ENCODE data around the gene RAB11FIP3.
A peak's percentile ranks its signal among the peaks of the same experiment; 100 is the strongest.

RAB11FIP3 gene

DNA sequence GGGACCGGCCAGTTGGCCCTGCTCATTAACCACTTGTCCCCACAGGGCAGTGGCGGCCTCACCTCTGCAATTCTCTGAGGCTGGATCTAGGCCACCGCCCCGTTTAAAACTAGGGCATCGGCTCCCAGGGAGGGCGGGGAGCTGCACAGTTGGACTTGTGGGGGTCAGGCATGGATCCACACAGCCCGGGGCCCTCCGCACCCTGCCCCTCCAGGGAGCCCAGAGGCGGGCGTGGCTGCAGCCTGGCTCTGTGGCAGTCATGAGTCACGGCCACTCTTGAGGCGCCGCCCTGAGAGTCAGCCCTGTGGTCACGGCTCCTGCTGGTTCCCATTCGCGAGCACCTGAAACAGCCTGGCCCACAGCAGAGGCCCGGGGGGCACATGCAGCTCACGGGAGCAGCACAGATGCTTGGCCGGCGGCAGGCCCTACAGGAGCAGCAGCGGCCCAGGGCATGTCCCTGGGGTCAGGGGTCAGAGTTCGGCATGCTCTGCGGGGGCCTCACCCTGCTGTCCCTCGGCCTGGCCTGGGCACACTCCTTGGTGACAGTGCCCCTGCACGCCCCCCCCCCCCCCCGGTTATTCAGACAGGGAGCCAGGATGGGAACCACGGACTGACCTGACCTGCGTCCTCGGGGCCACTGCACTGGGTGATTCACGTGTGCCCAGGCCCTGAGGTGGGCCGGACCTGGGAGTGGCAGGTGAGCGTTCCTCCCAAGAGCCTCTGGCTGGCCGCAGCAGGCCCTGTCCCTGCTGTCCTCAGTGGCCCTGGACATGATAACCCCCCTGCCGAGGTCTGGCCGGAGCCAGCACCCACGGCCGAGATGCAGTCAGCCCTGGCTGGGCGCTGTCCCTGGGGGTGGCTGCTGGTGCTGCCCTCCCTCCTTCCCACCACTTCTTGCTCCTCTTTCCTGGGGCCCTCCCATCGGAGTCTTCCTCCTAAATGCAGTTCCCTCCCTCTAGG is 110.3 kb downstream of the RAB11FIP3 start:
- DNase-seq: no peak

DNA sequence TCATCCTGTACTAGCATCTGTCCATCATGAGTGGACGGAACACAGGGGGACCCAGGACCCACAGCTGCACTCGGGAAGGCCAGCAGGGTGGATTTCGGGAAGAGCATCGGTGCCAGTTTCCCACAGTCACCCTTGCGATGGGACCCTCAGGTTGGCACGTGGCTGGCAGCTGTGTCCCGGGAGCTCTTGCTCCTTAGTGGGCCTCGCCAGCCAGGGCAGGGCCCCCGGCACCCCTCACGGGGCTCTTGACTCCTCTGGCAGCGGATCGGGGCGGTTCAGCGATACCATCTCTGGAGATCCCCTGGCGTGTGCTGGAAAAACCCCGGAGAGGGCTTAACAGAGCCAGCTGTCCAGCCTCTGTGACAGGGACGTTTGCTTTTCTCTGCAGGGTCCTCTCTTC is 111.3 kb downstream of the RAB11FIP3 start:
- DNase-seq: no peak

DNA sequence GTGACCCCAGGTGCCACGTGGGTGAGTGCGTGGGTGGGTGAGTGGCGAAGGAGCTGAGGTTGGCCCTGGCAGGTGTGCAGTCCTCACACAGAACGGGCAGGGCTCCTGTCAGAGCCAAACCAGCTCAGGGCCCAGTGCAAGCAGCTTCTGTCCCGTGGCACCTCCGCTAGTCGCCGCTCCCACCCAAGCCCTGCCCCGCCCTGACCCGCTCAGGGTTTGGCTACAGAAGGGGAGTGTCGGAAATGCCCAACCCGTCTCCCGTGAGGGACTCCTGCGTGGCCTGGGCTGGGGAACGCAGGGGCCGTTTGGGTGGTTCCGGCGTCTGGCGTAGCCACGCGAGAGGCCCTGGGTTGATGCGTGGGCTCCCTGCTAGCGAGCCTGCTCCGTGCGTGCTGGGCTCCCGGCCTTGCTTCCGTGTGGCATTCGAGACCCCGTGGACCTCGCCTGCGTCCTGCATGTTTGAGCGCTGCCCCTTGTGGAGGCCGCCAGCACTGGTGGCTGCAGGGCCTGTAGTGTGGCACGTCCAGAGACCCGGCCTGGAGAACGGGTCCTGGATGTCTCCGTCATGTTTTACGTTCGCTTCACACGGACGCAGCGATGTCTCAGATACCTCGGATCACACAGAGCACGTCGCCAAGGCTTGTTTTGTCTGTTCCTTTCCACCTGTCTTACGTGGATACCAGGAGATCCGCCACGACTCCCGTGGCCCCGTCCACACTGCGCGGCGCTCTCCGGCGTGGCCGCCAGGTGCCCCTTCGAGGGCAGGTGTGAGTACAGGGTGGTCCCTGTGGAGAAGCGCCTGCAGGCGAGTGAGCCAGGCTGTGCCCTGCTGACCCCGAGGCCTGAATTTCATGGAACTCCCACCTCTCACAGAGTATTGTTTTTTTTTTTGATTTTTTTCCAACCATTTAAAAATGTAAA is 112.2 kb downstream of the RAB11FIP3 start:
- DNase-seq: no peak

DNA sequence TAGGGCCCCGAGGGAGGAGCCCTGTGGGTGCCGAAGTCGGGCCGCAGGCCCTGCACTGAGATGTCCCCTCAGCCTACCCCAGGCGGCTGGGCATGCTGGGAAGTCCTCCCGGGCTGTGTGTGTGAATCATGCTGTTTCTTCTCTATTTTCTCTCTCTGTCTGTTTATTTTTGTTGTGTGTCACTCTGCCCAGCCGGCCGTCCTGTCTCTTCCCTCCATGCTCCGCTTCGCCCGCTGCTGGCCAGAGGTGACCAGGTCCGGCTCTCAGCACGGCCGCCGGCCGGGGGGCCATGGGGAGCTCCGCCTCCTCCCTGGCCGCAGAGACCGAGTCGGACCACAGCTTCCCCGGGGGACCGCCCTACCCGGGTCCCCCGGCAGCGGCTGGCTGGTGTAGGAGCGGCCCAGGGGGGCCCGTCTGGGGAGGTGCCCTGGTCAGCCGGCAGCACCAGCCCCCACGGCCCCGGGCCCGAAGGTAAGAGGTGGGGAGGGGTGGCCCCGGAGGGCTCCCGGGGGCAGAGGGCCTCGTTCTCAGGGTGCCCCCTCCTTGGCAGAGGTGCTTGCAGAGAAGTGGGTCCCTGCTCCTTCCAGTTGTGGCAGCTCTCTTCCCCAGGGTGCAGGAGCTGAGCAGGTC is 114.6 kb downstream of the RAB11FIP3 start:
- no peak for DNase-seq

DNA sequence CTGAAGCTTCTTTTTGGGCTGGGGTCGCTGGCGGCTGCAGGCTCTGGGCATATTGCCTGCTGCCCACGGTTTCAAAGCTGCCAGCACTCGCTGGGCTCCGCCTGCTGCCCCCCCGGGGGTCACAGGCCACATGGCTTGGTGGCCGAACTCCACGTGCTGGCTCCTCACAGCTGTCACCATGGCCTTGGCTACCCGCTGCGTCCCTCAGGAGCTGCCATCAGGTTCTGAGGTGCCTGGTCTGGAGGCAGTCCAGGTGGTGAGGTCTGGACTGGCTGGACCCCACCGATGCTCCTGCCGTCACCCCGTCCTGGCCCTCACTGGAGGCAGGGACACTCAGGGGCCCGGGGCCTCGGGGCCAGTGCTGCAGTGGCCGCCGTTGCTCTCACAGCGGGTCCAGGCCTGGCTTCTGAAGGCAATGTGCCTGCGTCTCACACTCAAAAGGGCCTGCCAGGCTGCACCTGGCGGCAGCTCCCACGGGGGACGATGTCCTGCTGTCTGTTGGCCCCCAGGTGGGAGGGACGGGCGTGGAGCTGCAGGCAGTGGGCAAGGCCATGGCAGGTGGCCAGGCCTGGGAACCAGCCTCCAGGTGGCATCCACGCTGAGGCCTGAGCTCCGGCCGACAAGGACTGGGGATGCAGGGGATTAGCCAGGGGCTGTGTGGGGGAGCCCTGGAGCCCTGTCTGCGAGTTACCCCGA is 115.3 kb downstream of the RAB11FIP3 start:
- no peak for DNase-seq

DNA sequence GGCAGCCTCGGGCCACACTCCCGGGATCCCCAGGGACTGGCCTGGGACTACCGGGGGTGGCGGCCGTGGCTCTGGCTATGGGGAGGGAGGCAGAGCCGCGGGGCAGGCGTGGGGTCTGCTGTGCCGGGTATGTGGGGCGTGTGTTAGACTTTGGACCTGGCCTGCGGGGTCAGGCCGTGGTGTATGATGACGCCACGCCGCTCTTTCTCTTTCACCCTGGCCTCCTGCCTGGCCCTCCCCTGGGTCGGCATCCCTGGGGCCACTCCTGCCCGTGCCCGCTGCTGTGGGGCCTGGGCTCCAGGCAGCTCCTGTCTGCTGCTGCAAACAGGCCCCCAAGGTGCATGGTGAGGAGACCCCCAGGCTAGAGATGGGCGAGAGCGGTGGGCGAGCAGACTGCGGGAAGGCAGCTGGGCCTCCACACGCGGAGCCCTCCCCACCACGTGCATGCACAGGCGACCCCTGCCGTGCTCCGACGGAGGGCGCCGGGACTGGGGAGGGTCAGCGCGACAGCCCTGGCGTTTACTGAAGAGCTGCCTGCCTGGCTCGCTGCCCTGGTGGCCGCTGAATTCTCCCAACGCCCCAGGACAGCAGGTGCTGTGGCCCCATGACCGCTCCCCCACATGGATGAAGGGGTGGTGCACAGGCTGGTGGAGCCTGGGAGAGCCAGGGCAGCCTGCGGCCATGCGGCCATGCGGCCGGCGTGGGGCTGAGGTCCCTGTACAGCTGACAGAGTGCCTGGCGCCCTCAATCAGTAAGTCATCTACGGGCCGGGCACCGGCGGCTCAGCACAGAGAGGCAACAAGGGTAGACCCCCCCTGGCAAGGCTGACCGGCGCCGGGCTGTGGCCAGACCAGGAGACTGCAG is 118.1 kb downstream of the RAB11FIP3 start:
- DNase-seq: no peak

DNA sequence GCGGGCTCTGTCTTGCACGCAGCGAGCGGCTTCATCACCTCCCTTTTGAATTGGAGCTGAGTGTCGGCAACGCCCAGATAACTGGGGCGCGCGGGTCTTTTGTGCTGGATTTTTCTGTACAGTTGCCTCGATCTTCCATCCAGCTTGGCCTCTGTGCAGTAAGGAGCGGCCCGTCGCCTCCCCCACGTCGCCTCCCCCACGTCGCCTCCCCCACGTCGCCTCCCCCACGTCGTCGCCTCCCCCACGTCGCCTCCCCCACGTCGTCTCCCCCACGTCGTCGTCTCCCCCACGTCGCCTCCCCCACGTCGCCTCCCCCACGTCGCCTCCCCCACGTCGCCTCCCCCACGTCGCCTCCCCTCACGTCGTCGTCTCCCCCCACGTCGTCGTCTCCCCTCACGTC is 119.1 kb downstream of the RAB11FIP3 start:
- no peak for DNase-seq

DNA sequence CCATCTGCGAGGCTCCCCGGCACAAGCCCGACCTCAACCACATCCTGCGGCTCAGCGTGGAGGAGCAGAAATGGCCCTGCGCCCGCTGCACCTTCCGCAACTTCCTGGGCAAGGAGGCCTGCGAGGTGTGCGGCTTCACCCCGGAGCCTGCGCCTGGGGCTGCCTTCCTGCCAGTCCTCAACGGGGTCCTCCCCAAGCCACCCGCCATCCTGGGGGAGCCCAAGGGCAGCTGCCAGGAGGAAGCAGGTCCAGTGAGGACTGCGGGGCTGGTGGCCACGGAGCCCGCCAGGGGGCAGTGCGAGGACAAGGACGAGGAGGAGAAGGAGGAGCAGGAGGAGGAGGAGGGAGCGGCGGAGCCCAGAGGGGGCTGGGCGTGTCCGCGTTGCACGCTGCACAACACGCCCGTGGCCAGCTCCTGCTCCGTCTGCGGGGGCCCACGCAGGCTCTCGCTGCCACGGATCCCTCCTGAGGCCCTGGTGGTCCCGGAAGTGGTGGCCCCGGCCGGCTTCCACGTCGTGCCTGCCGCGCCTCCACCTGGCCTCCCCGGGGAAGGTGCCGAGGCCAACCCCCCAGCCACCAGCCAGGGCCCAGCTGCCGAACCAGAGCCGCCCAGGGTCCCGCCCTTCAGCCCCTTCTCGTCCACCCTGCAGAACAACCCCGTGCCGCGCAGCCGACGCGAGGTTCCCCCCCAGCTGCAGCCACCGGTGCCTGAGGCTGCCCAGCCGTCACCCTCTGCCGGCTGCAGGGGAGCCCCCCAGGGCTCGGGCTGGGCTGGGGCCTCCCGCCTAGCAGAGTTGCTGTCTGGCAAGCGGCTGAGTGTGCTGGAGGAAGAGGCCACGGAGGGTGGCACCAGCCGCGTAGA is 121.7 kb downstream of the RAB11FIP3 start:
- DNase-seq: peak; percentile 41

DNA sequence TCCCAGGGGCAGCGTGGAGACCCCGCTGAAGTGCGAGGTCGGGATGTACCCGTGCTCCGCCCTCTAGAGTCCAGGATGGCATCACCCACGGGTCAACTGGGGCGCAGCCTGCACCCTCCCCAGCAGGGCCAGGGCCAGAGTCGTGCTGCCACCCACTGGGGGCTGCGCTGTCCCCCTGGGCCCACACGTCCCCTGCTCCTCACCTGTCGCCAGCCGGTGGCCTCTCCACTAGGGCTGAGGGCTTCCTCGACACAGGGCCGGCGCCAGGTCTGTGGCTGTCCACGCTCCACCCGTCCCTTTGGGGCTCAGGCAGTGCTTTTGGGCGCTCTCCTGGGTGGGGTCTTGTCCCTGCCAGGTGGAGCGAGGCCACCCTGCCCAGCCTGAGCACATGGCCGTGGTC is 123.1 kb downstream of the RAB11FIP3 start:
- no peak for DNase-seq

DNA sequence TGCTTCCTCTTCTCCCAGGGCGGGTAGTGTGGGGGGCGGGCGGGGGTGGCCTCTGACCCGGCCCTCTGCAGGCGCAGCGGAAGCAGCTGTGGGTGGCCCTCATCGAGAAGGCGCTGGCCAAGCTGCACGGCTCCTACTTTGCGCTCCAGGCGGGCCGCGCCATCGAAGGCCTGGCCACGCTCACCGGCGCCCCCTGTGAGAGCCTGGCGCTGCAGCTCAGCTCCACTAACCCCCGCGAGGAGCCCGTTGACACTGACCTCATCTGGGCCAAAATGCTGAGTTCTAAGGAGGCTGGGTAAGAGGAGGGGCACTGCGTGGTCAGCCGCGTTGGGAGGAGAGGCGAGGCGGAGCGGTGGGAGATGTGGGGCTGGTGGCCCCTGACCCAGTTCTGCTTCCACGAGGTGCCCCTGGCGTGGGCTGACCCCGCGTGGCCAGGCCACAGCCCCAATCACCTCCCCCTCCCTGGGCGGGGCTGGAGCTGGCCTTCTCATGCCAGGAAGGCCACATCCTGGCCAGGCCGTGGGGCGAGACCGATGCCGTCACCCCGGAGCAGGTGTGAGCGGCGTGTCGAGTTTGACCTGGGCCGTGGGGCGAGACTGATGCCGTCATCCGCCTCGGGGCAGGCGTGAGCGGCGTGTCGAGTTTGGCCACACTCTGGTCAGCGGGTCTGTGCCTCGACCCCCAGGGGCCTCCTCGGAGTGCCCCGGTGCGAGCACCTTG is 124.3 kb downstream of the RAB11FIP3 start:
- DNase-seq: no peak

DNA sequence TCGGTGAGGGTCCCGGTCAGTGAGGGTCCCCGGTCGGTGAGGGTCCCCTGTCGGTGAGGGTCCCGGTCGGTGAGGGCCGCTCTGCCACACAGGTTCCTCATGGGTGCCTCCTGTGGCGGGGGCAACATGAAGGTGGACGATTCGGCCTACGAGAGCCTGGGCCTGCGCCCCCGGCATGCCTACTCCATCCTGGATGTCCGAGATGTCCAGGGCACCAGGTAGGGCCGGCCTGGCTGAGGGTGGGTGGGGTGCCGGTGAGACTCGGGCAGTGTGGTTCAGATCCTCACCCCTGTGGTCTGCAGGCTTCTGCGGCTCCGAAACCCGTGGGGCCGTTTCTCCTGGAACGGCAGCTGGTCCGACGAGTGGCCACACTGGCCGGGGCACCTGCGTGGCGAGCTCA is 125.8 kb downstream of the RAB11FIP3 start:
- no peak for DNase-seq

DNA sequence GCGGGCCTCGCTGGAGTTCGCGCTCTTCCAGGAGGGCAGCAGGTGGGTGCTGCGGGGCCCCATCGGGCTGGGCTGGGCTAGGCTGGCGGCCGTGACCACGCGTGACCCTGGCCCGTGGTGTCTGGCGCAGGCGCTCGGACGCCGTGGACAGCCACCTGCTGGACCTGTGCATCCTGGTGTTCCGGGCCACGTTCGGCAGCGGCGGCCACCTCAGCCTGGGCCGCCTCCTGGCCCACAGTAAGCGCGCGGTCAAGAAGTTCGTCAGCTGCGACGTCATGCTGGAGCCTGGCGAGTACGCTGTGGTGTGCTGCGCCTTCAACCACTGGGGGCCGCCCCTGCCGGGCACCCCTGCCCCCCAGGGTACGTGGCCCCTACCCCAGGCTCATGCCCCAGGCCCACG is 126.7 kb downstream of the RAB11FIP3 start:
- DNase-seq: no peak

DNA sequence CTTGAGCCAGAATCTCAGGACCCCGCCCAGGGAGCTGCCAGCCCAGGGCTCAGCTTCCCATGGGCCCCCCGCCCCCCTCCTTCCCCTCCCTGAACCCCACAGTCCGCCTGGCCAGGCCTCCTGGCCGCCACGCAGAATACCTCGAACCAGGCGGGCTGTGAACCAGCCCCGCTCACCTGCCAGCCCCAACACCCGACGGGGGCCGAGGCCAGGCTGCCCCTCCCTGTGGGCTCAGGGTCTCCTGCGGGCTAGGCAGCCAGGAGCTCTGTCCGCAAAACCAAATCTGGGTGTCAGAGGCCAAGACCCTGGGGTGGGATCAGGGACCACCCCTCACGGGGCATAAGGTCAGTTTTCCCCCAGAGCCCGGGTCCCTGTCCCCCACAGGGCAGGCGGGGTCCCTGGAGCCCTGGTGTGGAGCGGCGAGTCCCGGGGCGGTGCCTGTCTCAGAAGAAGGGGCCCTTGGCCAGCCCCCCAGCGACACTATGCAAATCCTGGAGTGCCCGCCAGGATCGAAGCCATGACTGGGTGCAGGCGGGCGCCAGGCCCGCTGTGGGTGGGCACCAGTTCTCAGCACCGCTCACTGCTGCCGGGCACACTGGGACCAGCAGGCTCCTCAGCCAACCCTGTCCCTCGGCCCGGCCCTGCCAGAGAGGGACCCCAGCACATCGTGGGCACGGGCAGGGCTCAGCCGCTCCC is 128.3 kb downstream of the RAB11FIP3 start:
- no peak for DNase-seq

DNA sequence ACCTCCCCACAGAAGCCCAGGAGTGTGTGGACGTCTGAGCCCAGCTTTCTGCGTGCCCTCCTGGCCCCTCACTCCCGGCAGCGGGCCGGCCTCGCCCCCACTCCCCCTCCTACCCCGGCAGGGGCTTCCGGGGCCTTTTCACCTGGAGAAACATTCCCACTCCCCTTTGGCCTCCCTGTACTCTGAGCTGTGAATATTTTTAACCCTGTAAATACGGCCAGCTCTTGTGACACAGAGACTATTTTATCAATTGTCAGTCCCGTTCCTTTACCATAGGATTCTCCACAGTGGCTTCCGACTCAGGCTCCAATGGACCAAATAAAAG is 128.8 kb downstream of the RAB11FIP3 start:
- DNase-seq: no peak

DNA sequence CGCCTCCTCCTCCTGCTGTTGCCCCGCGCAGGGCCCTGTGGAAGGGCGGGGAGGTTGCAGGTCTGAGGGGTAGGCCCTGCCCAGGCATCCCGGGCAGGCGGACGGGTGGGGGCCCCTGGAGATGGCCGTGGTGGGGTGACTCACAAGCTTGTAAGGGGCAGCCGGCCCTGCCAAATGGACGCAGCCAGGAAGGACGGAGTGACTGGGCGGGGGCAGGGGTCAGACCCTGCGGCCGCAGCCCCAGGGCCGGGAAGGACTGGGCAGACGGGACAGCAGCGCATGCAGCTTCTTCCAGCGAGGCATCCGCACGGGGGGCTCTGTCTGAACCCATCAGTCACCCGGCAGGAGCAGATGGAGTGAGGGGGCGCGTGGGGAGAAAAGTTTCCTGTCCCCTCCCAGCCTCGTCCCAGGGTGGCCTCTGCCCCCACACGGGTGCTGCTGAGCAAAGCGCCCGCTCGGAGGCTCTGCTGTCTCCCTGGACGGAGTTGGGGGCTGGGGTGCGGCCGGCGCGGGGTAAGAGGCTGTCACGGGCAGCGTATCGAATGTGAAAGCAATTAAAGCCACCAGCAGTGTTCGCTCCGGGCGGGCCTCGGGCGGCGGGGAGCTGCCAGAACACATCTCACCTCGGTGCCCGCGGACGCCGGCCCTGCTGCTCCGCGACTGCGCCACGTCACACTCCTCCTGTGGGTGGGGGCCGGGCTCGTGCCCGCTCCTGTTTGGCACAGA is 129.4 kb downstream of the RAB11FIP3 start:
- DNase-seq: no peak

DNA sequence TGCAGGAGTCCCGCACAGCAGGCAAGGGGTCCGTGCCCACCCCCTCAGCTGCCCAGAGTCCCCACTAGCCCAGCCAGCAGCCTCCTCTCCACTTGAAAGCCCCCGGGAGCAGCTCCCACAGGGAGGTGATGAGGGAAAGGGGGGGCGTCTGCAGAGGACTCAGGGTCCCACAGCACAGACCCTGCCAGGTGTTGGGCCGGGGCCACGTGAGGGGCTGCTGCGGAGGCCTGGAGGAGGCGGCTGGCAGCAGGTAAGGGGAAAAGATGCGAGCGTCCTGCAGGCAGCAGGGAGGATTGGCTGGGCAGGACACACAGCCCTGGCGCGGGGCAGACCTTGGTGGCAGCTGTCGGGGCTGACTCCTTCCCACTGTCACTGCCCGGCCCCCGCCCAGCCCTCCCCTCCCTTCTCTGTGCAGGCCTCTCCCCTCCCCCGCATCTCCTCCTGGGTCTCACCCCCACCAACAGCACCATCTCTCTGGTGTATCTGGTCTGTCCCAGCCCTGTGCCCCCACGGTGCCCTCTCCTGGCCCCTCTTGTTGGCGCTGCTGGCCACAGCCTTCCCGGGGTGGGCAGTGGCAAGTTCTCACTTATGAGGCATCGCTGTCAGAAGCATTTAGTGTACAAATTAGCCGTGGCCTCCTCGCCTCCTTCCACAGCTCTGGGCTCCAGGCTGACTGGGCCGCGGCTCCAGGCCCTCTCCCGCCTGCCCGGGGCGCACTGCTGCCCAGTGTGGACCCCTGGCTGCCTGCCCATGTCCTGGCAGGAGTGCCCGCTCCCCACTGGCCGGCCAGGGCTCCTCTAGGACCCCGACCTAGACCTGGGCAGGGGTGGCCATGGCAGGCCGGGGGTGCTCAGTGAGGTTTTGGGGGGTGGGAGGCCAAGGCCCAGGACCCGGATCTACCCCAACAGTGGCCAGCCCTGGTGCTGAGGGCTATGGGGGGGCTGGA is 130.4 kb downstream of the RAB11FIP3 start:
- DNase-seq: no peak

DNA sequence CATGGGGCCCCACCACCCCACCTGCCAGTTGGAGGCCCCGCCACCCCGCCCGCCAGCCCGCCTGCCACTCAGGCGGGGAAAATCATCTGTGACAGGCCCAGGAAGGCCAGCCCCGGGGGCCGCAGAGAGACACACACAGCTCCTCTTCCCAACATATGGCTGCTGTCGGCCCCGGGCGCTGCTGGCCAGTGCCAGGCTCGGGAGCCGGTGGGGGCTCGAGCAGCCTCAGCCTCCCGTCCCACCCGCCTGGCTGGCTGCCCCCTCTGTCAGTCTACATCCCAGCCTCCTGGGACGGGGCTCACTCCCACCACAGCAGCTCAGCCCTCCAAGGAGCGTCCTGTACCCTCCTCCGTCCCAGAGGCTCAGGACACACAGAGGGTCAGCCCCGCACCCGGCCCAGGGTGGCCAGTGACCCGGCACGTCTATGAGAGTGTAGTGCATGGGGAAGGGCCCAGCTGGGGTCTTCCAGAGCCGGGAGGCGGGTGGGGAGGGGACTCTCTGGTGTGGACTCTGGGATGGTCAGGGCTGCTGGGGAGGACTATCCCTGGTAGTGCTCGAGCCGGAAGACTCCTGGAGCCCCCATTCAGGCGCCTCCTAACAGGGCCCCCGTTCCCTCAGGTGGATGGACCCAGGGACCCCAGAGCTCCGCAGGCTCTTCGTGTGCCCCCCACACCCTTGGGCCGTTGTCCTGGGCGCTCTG is 131.2 kb downstream of the RAB11FIP3 start:
- no peak for DNase-seq

Data from activated CD4-positive, alpha-beta T cell treated with anti-CD3 and anti-CD28 coated beads for 1 hour (primary cell).